Muscle of arm (tissue), 14 donors: ENCODE results near the gene MCM9. TPM values are rescaled to one million over a fixed set of nuclear protein-coding genes. Genes with fewer than 3 reads are reported as not detected.

Source experiments
- DNase-seq: peaks from one replicate; pipeline ENCODE4 v3.0.0-alpha.2; 2013
- long read RNA-seq, 11 donors: transcript quantifications; one replicate each; lab custom pipeline, GENCODE V29; 2026
- polyA plus RNA-seq, 12 donors: library from polyadenylated mRNA; unstranded; fragments of 120-200 nt; gene quantifications; one replicate each; pipeline ENCODE4 v1.2.1, GENCODE V29; 2013; ENCODE audit not compliant: insufficient read length in 12 of 12

MCM9 gene
- 10 to 100 TPM in 9 of 12 donors, 1 to 10 TPM in 2, not detected in 1; 7.7 to 16.6 (median 13.0) TPM for polyA plus RNA-seq
- long read RNA-seq, donor 1, partial matches to known transcripts, result 0 of 2 reads
- long read RNA-seq, donor 1, other reads (novel, unspliced or antisense), result 0 of 2 reads
- long read RNA-seq, donor 2, partial matches to known transcripts, result 0 of 2 reads
- long read RNA-seq, donor 2, other reads (novel, unspliced or antisense), result 0 of 2 reads
- long read RNA-seq, donor 3, partial matches to known transcripts, result 8 of 25 reads
- long read RNA-seq, donor 3, other reads (novel, unspliced or antisense), result 16 of 25 reads
- long read RNA-seq, donor 4, result 0 reads
- long read RNA-seq, donor 5, result 0 reads
- long read RNA-seq, donor 6, partial matches to known transcripts, result 20 of 20 reads
- long read RNA-seq, donor 6, other reads (novel, unspliced or antisense), result 0 of 20 reads
- long read RNA-seq, donor 7, result 0 reads
- long read RNA-seq, donor 8, result 0 reads
- long read RNA-seq, donor 9, result 0 reads
- long read RNA-seq, donor 10, result 0 reads
- long read RNA-seq, donor 11, partial matches to known transcripts, result 0 of 2 reads
- long read RNA-seq, donor 11, other reads (novel, unspliced or antisense), result 0 of 2 reads

- DNase-seq, result peak; percentile 93
Observed at GRCh38 chr6:118934461-118935330, at the start of gene MCM9. TSS of gene MCM9 (minus strand) at chr6:118935159. CDS start at chr6:118931723, 3,436 bp downstream.

- no peak for DNase-seq
Observed at GRCh38 chr6:118984342-118984741, 49.4 kb upstream of the MCM9 start.

- no peak for DNase-seq
Observed at GRCh38 chr6:118982575-118982911, 47.6 kb upstream of the MCM9 start.

- DNase-seq, result no peak
Observed at GRCh38 chr6:118981884-118982574, 47.1 kb upstream of the MCM9 start.

- DNase-seq, result no peak
Observed at GRCh38 chr6:118980063-118980462, 45.1 kb upstream of the MCM9 start.

GRCh38 chr6:118974790-118975189 is 39.8 kb upstream of the MCM9 start:
- no peak for DNase-seq

- no peak for DNase-seq
Observed at GRCh38 chr6:118971682-118972081, 36.7 kb upstream of the MCM9 start.

GRCh38 chr6:118970866-118971265 is 35.9 kb upstream of the MCM9 start:
- no peak for DNase-seq

- peak; percentile 41 for DNase-seq
Observed at GRCh38 chr6:118968416-118968815, 33.5 kb upstream of the MCM9 start.

GRCh38 chr6:118967239-118967638 is 32.3 kb upstream of the MCM9 start:
- no peak for DNase-seq

GRCh38 chr6:118965843-118966370 is 30.9 kb upstream of the MCM9 start:
- no peak for DNase-seq

- no peak for DNase-seq
Observed at GRCh38 chr6:118965371-118965770, 30.4 kb upstream of the MCM9 start.

- DNase-seq, result no peak
Observed at GRCh38 chr6:118963003-118963402, 28.0 kb upstream of the MCM9 start.

GRCh38 chr6:118959903-118960302 is 24.9 kb upstream of the MCM9 start:
- no peak for DNase-seq

- DNase-seq, result peak; percentile 14
Observed at GRCh38 chr6:118953391-118953790, 18.4 kb upstream of the MCM9 start.

GRCh38 chr6:118952683-118953082 is 17.7 kb upstream of the MCM9 start:
- DNase-seq, result no peak

- DNase-seq, result no peak
Observed at GRCh38 chr6:118945217-118945616, 10.3 kb upstream of the MCM9 start.

GRCh38 chr6:118940770-118941169 is 5.8 kb upstream of the MCM9 start:
- DNase-seq, result no peak

- DNase-seq, result no peak
Observed at GRCh38 chr6:118939683-118940082, 4.7 kb upstream of the MCM9 start.

- DNase-seq, result no peak
Observed at GRCh38 chr6:118935978-118936703, 1.2 kb upstream of the MCM9 start.

- DNase-seq, result no peak
Observed at GRCh38 chr6:118935331-118935668, 341 bp upstream of the MCM9 start.
